Adipose tissue (tissue), 3 donors: Measurements from ENCODE around the gene ANXA2. TPM values are rescaled to one million over a fixed set of nuclear protein-coding genes. Genes with fewer than 3 reads are reported as not detected.

Experiments
- H3K27ac ChIP-seq: one replicate; pipeline ENCODE4 v1.5.1; 2013; ENCODE audit warnings: low read depth, low read length
- WGBS, 3 donors: extraction: QIAGEN DNeasy Blood & Tissue Kit; methylation state at CpG; one replicate each; pipeline ENCODE4 v1.1.7; 2013; 5-methylcytosine and 5-hydroxymethylcytosine counted together
- polyA plus RNA-seq, 3 donors: library from polyadenylated mRNA; stranded (reverse); fragments of 200-250 nt; gene quantifications; one replicate each; pipeline ENCODE4 v1.2.3, GENCODE V29; 2013
- donor health status: healthy with polysubstance abuse.
- donor health status: Bipolar disorder and iron deficiency.
- donor health status: healthy.

ANXA2 gene
- polyA plus RNA-seq, 3 donors, result 269 to 1,224 (median 987) TPM

GRCh38 chr15:60392986-60393790 is 4.6 kb downstream of the ANXA2 start:
- no peak overlapping the region for H3K27ac ChIP-seq
- 26 to 36% (median 32%) methylated on average over 9 of the region's 9 CpGs for WGBS, 3 donors

- 35 to 40% (median 35%) methylated on average over 3 of the region's 3 CpGs for WGBS, 3 donors
- no peak overlapping the region for H3K27ac ChIP-seq
Observed at GRCh38 chr15:60392601-60392985, 5.2 kb downstream of the ANXA2 start.

- no peak overlapping the region for H3K27ac ChIP-seq
- 34 to 45% (median 40%) methylated on average over 4 of the region's 4 CpGs for WGBS, 3 donors
Observed at GRCh38 chr15:60391722-60392315, 6.0 kb downstream of the ANXA2 start.

- WGBS, 3 donors, result 32 to 54% (median 34%) methylated on average over 6 of the region's 6 CpGs
- H3K27ac ChIP-seq, result no peak overlapping the region
Observed at GRCh38 chr15:60390871-60391501, 6.8 kb downstream of the ANXA2 start.

GRCh38 chr15:60390231-60390630 is 7.6 kb downstream of the ANXA2 start:
- whole genome bisulfite sequencing, 3 donors, result 55 to 71% (median 69%) methylated on average over 6 of the region's 6 CpGs
- H3K27ac ChIP-seq, result no peak overlapping the region

GRCh38 chr15:60389261-60390077 is 8.3 kb downstream of the ANXA2 start:
- 46 to 59% (median 55%) methylated on average over 8 of the region's 8 CpGs for WGBS, 3 donors
- H3K27ac ChIP-seq, result no peak overlapping the region

GRCh38 chr15:60387321-60387720 is 10.5 kb downstream of the ANXA2 start:
- WGBS, 3 donors, result 86 to 95% (median 88%) methylated on average over 1 of the region's 1 CpG
- no peak overlapping the region for H3K27ac ChIP-seq

GRCh38 chr15:60386615-60387014 is 11.2 kb downstream of the ANXA2 start:
- WGBS, 3 donors, result 75 to 86% (median 77%) methylated on average over 4 of the region's 4 CpGs
- no peak overlapping the region for H3K27ac ChIP-seq

- H3K27ac ChIP-seq, result no peak overlapping the region
- WGBS, 3 donors, result 82 to 89% (median 85%) methylated on average over 7 of the region's 7 CpGs
Observed at GRCh38 chr15:60385620-60386552, 11.9 kb downstream of the ANXA2 start.

GRCh38 chr15:60384526-60385126 is 13.2 kb downstream of the ANXA2 start:
- H3K27ac ChIP-seq, result no peak overlapping the region
- 80 to 82% (median 82%) methylated on average over 3 of the region's 3 CpGs for WGBS, 3 donors

GRCh38 chr15:60384053-60384452 is 13.7 kb downstream of the ANXA2 start:
- no peak overlapping the region for H3K27ac ChIP-seq
- 45 to 56% (median 48%) methylated on average over 3 of the region's 3 CpGs for WGBS, 3 donors

- 87 to 92% (median 92%) methylated on average over 8 of the region's 8 CpGs for WGBS, 3 donors
- no peak overlapping the region for H3K27ac ChIP-seq
Observed at GRCh38 chr15:60382773-60383674, 14.8 kb downstream of the ANXA2 start.

GRCh38 chr15:60381148-60381788 is 16.5 kb downstream of the ANXA2 start:
- no peak overlapping the region for H3K27ac ChIP-seq
- 83 to 95% (median 83%) methylated on average over 8 of the region's 8 CpGs for WGBS, 3 donors

GRCh38 chr15:60379525-60380274 is 18.1 kb downstream of the ANXA2 start:
- H3K27ac ChIP-seq, result no peak overlapping the region

GRCh38 chr15:60379185-60379524 is 18.6 kb downstream of the ANXA2 start:
- no peak overlapping the region for H3K27ac ChIP-seq
- WGBS, 3 donors, result 97 to 100% (median 98%) methylated on average over 1 of the region's 1 CpG

More at GRCh38 chr15:60379525-60380274, 18.1 kb downstream of the ANXA2 start:
- 64 to 76% (median 70%) methylated on average over 8 of the region's 8 CpGs for WGBS, 3 donors
